ENCODE data around the gene CFAP61. TPM values are rescaled to one million over a fixed set of nuclear protein-coding genes. Genes with fewer than 3 reads are reported as not detected.
A peak's percentile ranks its signal among the peaks of the same experiment; 100 is the strongest.
"Not testable (repeated sequence)": the region's sequence is repeated elsewhere in the genome, so short reads cannot be mapped to it uniquely, and the experiment has no call there.

Gene CFAP61, protein sequence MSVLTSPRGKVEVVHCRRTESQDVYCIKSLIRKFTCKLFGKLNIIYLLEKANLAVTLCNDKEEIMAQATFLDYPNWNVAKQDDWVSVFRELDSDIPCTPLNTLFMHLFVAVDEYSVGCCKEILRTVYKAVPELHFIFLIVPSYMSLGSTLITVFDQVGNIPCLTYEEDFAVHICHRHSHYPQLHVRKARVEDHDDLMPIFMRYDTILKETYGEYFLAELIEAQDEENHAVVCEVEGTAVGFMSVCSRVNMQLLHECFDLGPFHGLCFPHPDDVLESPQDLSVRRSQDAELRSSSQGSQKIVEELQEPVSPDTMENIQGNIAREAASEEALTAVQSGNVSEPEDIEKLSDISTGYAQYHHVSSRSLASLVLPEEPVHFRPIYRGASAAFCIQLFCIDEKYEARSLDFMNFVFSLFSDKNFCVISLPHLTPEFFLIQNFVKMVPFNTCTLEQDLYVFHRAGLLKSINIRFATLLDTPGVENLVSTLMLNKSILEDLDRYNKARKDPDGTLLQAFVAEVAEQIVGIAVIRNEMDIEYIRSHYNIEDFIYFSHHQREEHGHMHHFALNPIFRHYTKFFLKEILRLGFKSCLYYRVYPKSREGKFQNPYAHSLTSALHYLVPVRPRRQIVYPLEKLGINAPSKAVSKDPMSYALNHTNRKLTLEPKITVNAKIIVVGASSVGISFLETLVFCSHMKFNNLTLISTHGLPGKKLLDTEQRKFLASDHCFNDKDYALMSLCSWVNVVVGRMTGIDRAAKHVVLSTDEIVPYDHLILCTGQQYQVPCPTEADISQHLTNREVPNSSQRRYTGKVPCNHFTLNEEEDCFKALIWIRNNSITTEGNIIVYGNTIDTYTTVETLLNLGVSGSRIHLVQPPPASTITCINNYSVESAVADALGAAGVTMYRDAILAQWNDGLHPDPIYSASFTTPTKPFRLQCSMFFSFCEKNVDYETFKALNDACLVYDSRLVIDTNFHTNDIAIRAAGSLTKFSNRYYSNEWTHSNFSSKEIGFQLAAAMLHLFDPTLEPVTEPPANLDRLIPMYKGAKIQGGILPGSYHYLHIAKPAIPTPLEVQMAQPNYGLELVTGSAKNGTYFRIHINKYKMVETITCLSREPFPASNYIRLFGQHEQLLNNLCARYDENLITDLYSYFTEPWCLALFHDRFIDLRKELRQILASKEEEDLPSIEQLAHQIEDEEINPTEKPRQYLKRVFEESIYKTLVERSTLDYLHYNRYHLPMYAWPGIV
- polyA plus RNA-seq (ENCODE audit: insufficient read length in 4 of 4): 1 to 10 TPM; 2.6 to 4.0 (median 3.3) TPM

GRCh38 chr20:20052074-20052970 lies at the start of gene CFAP61, which contains the start of gene CRNKL1:
Gene CFAP61 (plus strand): TSS chr20:20052532. CDS start chr20:20056654, 4,122 bp downstream.
Gene CRNKL1 (minus strand): TSS chr20:20052466. CDS start chr20:20052342, 124 bp downstream.
- peak; percentile 94 to 100 (median 95) for DNase-seq (ENCODE audit: low read depth in 4 of 4, low spot score in 3 of 4)

- DNase-seq (ENCODE audit: low read depth in 4 of 4, low spot score in 3 of 4): no peak
These were observed 49.0 kb upstream of the CFAP61 start for GRCh38 chr20:20003031-20003954.

DNA sequence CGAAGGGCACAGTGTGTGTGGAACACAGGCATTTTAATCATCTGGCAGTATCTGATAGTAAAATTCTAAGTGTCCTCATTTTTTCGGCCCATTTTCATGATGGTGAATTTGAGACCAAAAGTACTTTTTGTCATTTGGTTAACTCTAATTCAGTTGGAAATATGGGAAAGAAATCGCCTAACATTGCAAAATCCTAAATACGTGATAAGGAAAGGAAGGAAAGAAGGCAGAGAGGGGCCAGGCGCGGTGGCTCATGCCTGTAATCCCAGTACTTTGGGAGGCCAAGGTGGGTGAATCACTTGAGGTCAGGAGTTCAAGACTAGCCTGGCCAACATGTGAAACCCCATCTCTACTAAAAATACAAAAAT lies 48.4 kb upstream of the CFAP61 start:
- not testable (repeated sequence) for DNase-seq (ENCODE audit: low read depth in 4 of 4, low spot score in 3 of 4)

DNA sequence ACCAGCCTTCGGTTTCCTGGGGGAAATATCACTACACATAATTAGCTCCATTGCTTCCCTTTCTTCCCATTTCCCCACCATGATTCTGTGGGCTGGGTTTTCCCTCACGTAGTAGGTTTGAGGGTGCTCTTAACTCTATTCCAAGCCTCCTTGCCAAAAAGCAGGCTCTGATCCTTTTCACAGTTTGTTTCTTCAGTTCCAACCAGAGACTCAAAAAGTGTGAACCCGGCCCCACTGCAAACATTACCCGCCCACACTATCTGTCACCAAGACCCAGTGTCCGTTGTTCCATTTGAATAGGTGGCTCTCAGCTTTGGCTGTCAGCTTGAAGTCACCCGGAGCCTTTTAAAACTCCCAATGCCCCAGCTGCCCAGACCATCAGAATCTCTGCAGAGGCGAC lies 47.0 kb upstream of the CFAP61 start:
- DNase-seq (ENCODE audit: low read depth in 4 of 4, low spot score in 3 of 4): no peak

DNA sequence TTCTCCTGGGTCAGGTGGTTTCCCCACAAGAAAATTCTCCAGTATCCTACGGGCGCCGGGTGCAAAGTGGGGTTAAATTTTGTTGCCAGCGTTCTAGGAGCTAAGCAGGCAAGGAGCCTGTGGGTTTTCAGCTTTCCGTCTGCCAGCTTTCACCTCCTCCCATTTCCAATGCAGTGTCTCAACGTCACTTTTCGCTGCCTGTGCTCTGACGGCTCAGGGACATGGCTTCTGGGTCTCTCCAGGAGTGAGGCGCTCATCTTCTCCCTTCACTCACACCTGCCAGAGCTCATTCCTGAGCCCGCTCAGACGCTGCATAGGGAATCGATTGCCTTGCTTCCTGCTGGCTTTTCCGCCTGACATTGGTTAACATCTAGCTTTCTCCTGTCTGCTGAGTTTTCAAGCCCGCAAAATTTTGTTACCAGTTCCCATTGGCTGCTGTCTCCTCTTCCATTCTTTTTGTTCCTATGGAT lies 42.5 kb upstream of the CFAP61 start:
- no peak for DNase-seq (ENCODE audit: low read depth in 4 of 4, low spot score in 3 of 4)

DNA sequence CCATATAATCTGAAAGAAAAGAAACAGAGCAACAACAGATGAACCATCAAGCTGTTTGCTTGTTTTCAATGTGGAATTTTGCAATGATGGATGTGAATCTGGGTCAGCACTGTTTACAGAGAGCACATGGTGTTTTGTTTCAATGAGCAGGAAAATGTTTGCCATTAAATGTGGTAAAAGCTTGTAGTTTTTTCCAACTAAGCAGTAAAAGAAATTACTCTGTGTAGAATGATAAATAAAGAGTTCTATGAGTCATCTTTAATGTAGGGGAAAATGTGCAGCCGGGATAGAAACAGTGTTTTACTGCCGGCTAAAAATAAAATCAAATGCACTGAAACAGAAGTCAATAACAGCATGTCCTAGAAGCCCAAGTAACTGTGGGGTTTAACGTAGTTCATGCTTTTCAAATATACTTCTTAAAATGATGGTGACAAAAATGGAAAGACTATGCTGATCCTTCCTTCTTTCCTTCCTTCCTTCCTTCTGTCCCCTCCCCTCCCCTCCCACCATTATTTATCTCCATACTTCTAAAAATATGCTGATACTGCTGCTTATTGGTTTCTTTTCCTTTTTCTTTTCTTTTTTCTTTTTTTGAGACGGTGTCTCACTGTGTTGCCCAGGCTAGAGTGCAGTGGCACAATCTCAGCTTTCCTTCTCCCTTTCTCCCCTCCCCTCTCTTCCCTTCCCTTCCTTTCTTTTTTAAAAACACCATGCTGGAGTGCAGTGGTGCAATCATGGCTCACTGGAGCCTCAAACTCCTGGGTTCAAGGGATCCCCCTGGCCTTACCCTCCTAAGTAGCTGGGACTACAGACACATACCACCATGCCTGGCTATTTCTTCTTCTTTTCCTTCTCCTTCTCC lies 41.5 kb upstream of the CFAP61 start:
- DNase-seq (ENCODE audit: low read depth in 4 of 4, low spot score in 3 of 4): peak in 2 of 4 donors; percentile 42 to 61

GRCh38 chr20:20012541-20012940 lies 39.8 kb upstream of the CFAP61 start:
- DNase-seq (ENCODE audit: low read depth in 4 of 4, low spot score in 3 of 4): no peak

DNA sequence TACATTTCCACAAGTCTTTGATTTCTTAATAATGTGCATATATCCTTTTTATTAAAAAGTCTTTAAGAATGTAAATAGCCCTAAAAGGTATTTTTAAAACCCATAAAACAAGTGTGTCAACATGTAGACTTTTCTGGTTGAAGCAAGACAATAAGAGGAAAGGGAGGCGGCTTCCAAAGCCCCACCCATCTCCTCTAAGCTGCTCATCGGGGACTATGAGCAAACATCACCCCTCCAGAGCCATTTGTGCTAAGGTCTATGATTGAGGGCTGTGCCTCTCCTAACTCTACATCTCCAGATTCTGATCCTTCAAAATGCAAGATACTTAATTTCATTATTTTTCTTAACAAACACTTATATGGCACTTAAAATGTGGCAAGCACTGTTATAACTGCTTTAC lies 37.7 kb upstream of the CFAP61 start:
- DNase-seq (ENCODE audit: low read depth in 4 of 4, low spot score in 3 of 4): no peak

DNA sequence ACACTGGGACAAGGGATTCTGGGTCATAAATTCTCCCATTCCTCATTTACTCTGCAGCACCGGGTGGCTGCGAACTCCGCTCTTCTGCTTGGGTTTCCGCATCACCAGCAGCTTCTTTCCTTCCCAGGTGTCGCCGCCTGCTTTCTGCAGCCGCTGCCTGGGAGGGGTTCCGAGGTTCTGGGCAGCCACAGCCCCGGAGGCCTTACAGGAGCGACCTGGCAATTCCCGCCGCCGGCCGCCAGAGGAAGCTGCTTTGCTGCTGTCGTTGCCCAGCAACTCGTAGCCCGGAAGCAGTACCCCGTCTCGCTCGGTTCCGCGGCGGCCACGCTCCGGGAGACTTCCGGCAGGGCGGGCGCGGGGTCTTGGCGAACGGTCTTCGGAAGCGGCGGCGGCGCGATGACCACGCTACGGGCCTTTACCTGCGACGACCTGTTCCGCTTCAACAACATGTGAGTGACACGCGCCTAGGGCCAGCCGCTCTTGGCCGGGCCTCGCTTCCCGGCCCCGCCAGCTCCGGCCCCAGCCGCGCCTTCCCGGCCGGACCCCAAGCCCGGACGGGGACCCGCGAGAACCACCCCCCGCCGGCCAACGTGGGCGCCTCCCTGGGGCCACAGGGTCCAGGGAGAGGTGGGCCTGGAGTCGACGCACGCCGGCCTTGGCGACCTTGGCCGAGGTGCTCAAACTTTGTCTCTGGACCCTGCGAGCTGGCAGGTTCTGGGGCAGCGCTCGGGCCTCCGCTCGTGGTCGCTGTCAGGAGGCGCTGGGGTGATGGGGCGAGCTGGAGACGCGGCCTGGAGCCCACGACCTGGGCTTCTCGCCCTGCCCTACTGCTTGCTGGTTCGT lies 35.1 kb upstream of the CFAP61 start, which contains the start of gene NAA20:
TSS of gene NAA20 (plus strand) at position 362 of the 843 bp plus-strand sequence. CDS start at position 397, 35 bp downstream.
- DNase-seq (ENCODE audit: low read depth in 4 of 4, low spot score in 3 of 4): peak; percentile 79 to 86 (median 84)

DNA sequence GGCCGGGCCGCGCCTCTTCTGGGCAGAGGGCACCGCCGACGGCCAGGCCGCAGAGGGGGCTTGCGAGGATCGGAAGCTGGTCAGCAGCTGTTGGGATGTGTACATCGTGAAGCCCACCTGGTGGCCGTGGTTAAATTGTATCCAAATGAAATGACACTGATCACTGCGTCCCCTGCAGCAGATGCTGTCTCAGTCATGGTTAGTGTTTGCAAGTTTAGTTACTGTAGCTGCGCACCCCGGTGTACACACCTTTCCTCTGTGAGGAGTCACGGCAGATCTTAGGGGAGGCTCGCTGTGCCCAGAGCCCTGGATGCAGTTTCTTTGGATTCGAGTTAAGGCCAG lies 34.5 kb upstream of the CFAP61 start:
- DNase-seq (ENCODE audit: low read depth in 4 of 4, low spot score in 3 of 4): no peak

- DNase-seq (ENCODE audit: low read depth in 4 of 4, low spot score in 3 of 4): no peak
These were observed 34.0 kb upstream of the CFAP61 start for GRCh38 chr20:20018366-20018765.

- no peak for DNase-seq (ENCODE audit: low read depth in 4 of 4, low spot score in 3 of 4)
These were observed 33.2 kb upstream of the CFAP61 start for GRCh38 chr20:20019123-20019522.

DNA sequence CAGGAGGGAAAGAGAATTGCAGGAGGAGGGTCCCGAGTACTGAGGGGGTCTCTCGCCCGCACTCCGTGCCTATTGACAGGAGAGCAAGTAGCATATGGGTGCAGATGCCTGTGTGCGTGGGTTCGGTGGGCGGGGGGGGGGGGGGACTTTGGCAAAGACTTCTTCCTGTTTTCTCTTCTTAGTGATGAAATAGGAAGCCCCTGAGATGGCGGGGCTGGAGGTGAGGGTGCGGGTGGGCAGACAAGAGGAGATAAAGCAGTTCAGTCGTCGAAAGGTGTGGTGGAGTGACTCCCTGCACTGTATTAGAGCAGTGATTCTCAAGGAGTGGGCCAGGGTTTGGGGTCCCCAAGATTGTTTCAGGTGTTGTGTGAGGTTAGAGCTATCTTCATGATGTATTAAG lies 31.4 kb upstream of the CFAP61 start:
- DNase-seq (ENCODE audit: low read depth in 4 of 4, low spot score in 3 of 4): no peak

GRCh38 chr20:20021835-20022234 lies 30.5 kb upstream of the CFAP61 start:
- no peak for DNase-seq (ENCODE audit: low read depth in 4 of 4, low spot score in 3 of 4)

DNA sequence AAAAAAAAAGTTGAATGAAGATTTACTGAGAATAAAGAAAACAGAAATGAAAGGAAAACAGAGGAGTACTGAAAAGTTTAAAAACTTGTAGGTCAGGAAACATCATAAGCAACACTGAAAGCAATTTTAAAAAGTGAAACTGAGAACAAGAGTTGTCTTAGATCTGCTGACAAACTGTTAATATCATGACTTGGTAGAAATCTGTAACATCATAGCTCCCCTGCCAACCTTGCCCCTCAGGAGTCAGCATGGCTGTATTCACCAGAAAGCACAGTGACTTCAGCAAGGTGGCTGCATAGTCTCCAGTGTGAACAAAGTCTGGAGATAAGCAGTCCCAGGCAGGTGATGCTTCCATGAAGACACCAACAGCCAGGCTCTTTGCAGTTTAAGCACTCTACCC lies 29.8 kb upstream of the CFAP61 start:
- no peak for DNase-seq (ENCODE audit: low read depth in 4 of 4, low spot score in 3 of 4)

DNA sequence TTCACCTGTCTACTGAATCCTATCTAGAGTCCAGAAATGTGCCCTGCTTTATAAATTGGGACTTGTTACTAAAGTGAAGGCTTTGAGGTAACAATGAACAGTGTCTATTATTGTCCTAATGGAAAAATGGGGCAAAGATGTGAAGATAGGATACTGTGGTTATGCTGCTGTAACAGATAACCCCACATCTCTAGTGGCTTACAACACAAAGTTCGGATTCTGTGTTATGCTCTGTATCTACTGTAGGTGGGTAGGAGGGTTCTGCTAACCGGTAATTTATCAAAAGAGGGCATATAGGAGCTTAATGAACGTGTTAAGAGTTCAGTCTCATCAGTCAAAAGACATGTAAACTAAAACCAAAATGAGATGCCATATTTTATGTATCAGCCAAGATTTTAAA lies 28.9 kb upstream of the CFAP61 start:
- no peak for DNase-seq (ENCODE audit: low read depth in 4 of 4, low spot score in 3 of 4)

DNA sequence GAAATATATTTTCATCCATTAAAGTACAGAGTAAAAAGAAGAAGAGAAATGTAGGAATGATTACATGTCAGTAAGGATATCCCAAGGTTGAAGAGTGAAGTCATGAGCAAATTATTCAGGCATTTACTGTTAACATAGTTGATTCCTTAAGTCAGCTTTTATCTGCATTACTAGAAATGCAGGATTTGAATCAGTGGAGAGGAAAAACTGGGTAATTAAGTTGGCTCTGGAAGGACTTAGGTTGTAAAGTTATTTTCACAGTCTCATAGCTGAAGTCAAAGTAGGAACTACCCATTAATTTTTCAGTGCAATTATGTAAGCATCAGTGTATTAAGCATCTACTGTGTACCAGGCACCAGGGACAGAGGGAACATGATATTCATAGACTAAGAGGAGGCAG lies 27.4 kb upstream of the CFAP61 start:
- no peak for DNase-seq (ENCODE audit: low read depth in 4 of 4, low spot score in 3 of 4)

Data from right renal pelvis (tissue), 4 donors.